AG04450 (cell line): ENCODE data around the gene CUL4B. TPM values are rescaled to one million over a fixed set of nuclear protein-coding genes. Genes with fewer than 3 reads are reported as not detected.

Source experiments
- polyA plus RNA-seq: library from polyadenylated mRNA; depleted of rRNA; stranded (reverse); fragments of >200 nt; gene quantifications from 2 replicates; pipeline ENCODE4 v1.2.3, GENCODE V29; 2011; rRNA removed
- small RNA-seq: library from RNA; depleted of rRNA; stranded (forward); fragments of <200 nt; gene quantifications from one replicate; pipeline ENCODE3, GENCODE V24; 2012; ENCODE audit warnings: low read depth; ENCODE audit not compliant: insufficient read length

CUL4B gene
- polyA plus RNA-seq, 1 experiment, result 64.5 TPM

Small RNA genes within 50 kb of the gene (small RNA-seq; reads per million reads assigned to genes)
- not detected for gene RNU7-37P

Other genes with a start within 250 kb of the CUL4B start
- gene TMEM255A, start 249.5 kb downstream of the CUL4B start, polyA plus RNA-seq, result 0.04 and 0.05 TPM in 2 replicates
- gene ATP1B4, start 198.9 kb downstream of the CUL4B start, polyA plus RNA-seq, result not detected in 2 replicates
- gene LAMP2, start 91.7 kb downstream of the CUL4B start, polyA plus RNA-seq, result 131 and 155 TPM in 2 replicates
- gene MCTS1, start 43.1 kb upstream of the CUL4B start, polyA plus RNA-seq, result 71.6 and 97.5 TPM in 2 replicates
- 24.6 and 33.6 TPM in 2 replicates for gene C1GALT1C1, start 69.1 kb upstream of the CUL4B start, polyA plus RNA-seq